ENCODE data around the gene APC2.
A peak's percentile ranks its signal among the peaks of the same experiment; 100 is the strongest.

The APC2 gene

DNA sequence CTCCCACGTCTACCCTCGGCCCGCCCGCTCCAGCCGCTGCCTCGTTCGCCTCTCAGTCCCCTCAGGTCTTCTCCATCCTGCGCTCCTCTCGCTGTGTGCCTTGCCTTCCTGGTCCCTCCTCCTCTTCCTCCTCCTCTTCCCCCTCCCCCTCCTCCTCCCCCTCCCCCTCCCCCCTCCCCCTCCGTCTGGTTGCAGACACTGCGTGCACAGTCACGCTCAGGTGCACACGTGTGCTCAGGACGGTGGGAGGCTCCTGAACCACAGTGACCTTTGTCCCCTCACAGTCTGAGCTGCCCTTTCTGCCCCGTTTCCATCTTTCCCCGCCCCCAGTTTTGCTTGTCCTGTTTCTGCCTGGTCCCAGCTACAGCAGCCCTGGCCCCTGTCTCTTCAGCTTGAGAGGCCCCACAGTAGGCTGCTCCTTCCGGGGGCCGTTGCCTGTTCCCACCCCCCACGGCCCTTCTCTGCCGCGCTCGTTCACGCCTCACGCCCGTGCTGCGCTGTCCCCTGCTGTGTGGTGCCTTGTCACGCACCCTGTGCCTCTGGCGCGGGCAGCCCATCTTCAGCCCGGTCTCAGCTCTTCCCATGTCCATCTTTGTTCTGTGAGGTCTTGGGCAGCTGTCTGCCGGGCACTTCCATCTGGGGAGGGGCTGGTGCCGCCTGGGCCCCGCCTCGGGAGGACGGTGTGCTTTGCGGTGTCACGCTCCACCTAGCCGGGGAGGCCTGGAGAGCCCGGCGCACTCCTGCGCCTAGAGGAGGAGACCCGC is 25.5 kb upstream of the APC2 start:
- no CpG with 5 or more reads among the region's 42 CpGs for WGBS (ENCODE audit: extremely low coverage, insufficient coverage, insufficient read length)

DNA sequence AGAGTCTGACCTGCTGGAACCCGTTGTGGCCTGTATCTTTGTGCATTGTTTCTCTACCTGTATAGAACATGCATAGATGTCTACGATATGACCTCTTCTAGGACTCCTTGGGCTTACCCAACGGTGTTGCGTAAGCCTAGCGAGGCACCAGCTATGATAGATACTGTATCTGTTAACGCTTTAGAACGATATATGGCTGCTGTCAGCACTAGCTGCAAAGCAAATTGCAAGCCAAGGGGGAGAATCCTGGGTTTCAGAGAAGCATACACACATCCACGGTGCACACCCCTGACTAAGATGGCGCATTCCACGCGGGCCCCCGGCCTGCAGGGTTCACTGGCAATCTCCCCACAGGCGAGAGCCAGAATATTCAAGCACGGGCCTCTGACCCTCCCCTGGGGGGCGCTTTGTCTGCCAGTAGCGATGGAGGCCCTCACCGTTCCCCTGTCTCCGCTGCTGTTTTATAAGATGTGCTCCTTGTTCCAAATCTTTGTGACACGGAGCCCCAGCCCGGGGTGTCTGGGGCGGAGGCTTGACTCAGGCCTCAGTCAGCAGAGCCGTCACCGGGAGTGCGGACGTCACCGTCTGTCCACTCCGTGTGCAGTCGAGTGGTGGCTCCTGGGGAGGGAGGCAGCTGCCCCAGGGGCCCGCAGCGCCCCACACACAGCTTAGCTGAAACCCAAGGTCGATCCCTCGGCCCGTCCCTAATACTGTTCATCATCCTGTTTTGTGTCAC is 24.7 kb upstream of the APC2 start:
- H3K4me3 ChIP-seq (ENCODE audit: low read depth, low read length), result no peak overlapping the region
- no peak overlapping the region for H2BK5ac ChIP-seq (ENCODE audit: low read depth, low read length, poor library complexity)
- peak overlapping the region; percentile 2 for H3K27ac ChIP-seq (ENCODE audit: low read depth, low read length)
- H2BK12ac ChIP-seq (ENCODE audit: low read length), result no peak overlapping the region
- no peaks in the 10 kb centered on the region for H3K79me1 ChIP-seq (ENCODE audit: low read length)
- peaks cover 85 to 90% of the 10 kb centered on the region in 2 experiments for H3K36me3 ChIP-seq (ENCODE audit: control insufficient read depth in 1 of 2, insufficient read depth in 2 of 2, low read length in 2 of 2)
- H3K4ac ChIP-seq (ENCODE audit: low read depth, low read length), result no peak overlapping the region
- no peak overlapping the region for H4K12ac ChIP-seq (ENCODE audit: low read depth, low read length)
- peaks cover 9 to 14% of the 10 kb centered on the region in 2 experiments for H3K4me1 ChIP-seq (ENCODE audit: control insufficient read depth in 1 of 2, insufficient read depth in 2 of 2, low read length in 2 of 2)
- H3K79me2 ChIP-seq (ENCODE audit: control insufficient read depth, insufficient read depth, low read length, poor library complexity), result no peaks in the 10 kb centered on the region
- H3K23ac ChIP-seq (ENCODE audit: low read length), result no peak overlapping the region
- H2AFZ ChIP-seq (ENCODE audit: insufficient read depth, low read length, poor library complexity), result no peak overlapping the region
- H3K27me3 ChIP-seq (ENCODE audit: insufficient read depth, low read length), result no peaks in the 10 kb centered on the region
- WGBS (ENCODE audit: extremely low coverage, insufficient coverage, insufficient read length), result no CpG with 5 or more reads among the region's 33 CpGs
- H4K8ac ChIP-seq (ENCODE audit: low read depth, low read length), result no peak overlapping the region
- peaks cover 2% of the 10 kb centered on the region for H3K9me3 ChIP-seq (ENCODE audit: insufficient read depth, low read depth, low read length)
- no peak for DNase-seq
- H3K9ac ChIP-seq (ENCODE audit: low read length), result no peak overlapping the region
- H3K14ac ChIP-seq (ENCODE audit: low read length), result no peak overlapping the region
- H4K91ac ChIP-seq (ENCODE audit: low read depth, low read length), result no peak overlapping the region
- no peak overlapping the region for H2AK5ac ChIP-seq (ENCODE audit: low read length)
- no peak overlapping the region for H2BK120ac ChIP-seq (ENCODE audit: insufficient read depth, low read length, poor library complexity)
- H3K18ac ChIP-seq (ENCODE audit: low read length), result peak overlapping the region; percentile 16
- no peak overlapping the region for H3K4me2 ChIP-seq (ENCODE audit: low read length)

More for the DNA sequence above, 25.5 kb upstream of the APC2 start:
- Histone ChIP-seq H3K9me3 (ENCODE audit: insufficient read depth, low read depth, low read length) (peaks cover 2% of the 10 kb centered on the region), H3K27me3 (ENCODE audit: insufficient read depth, low read length) (no peaks in the 10 kb centered on the region), H3K18ac (ENCODE audit: low read length) (peak overlapping the region; percentile 45), H2BK5ac (ENCODE audit: low read depth, low read length, poor library complexity) (no peak overlapping the region), H2BK12ac (ENCODE audit: low read length) (no peak overlapping the region), H3K4me2 (ENCODE audit: low read length) (no peak overlapping the region), H3K36me3 (ENCODE audit: control insufficient read depth in 1 of 2, insufficient read depth in 2 of 2, low read length in 2 of 2) (peaks cover 84 to 88% of the 10 kb centered on the region in 2 experiments), H4K12ac (ENCODE audit: low read depth, low read length) (no peak overlapping the region), H2BK120ac (ENCODE audit: insufficient read depth, low read length, poor library complexity) (no peak overlapping the region), H4K8ac (ENCODE audit: low read depth, low read length) (no peak overlapping the region), H3K4me3 (ENCODE audit: low read depth, low read length) (no peak overlapping the region), H3K27ac (ENCODE audit: low read depth, low read length) (no peak overlapping the region), H3K9ac (ENCODE audit: low read length) (no peak overlapping the region), H3K14ac (ENCODE audit: low read length) (no peak overlapping the region), H4K91ac (ENCODE audit: low read depth, low read length) (no peak overlapping the region), H3K23ac (ENCODE audit: low read length) (no peak overlapping the region), H3K79me2 (ENCODE audit: control insufficient read depth, insufficient read depth, low read length, poor library complexity) (no peaks in the 10 kb centered on the region), H3K79me1 (ENCODE audit: low read length) (no peaks in the 10 kb centered on the region), H2AK5ac (ENCODE audit: low read length) (no peak overlapping the region), H3K4ac (ENCODE audit: low read depth, low read length) (peak overlapping the region; percentile 10), H2AFZ (ENCODE audit: insufficient read depth, low read length, poor library complexity) (no peak overlapping the region), H3K4me1 (ENCODE audit: control insufficient read depth in 1 of 2, insufficient read depth in 2 of 2, low read length in 2 of 2) (peaks cover 9 to 14% of the 10 kb centered on the region in 2 experiments)
- no peak for DNase-seq

DNA sequence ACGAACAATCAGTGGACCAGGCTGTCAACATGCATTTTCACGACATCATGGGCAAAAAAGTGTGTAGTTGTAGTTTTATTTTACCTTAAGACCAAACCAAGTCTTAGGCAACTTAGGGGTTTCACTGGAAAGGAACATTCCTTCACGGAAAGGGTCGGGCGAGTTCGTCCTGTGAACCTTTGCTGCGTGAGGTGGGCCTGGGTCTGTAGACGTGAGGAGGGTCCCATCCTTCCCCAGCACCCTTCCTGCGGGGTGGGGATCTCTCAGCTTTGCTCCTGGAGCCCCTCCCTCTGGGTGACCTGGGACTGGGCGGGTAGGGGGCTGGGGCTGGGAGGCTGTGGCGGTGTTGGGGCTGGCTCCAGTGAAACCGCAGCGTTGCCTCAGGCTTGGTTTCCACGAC is 24.0 kb upstream of the APC2 start:
- no peaks in the 10 kb centered on the region for H3K79me2 ChIP-seq (ENCODE audit: control insufficient read depth, insufficient read depth, low read length, poor library complexity)
- H2AK5ac ChIP-seq (ENCODE audit: low read length), result no peak overlapping the region
- peaks cover 2% of the 10 kb centered on the region for H3K9me3 ChIP-seq (ENCODE audit: insufficient read depth, low read depth, low read length)
- H3K4me1 ChIP-seq (ENCODE audit: control insufficient read depth in 1 of 2, insufficient read depth in 2 of 2, low read length in 2 of 2), result peaks cover 9 to 14% of the 10 kb centered on the region in 2 experiments
- H2BK120ac ChIP-seq (ENCODE audit: insufficient read depth, low read length, poor library complexity), result no peak overlapping the region
- H3K14ac ChIP-seq (ENCODE audit: low read length), result no peak overlapping the region
- H2AFZ ChIP-seq (ENCODE audit: insufficient read depth, low read length, poor library complexity), result no peak overlapping the region
- no peaks in the 10 kb centered on the region for H3K79me1 ChIP-seq (ENCODE audit: low read length)
- DNase-seq, result no peak
- peak overlapping the region; percentile 2 for H3K27ac ChIP-seq (ENCODE audit: low read depth, low read length)
- peaks cover 82 to 87% of the 10 kb centered on the region in 2 experiments for H3K36me3 ChIP-seq (ENCODE audit: control insufficient read depth in 1 of 2, insufficient read depth in 2 of 2, low read length in 2 of 2)
- no peak overlapping the region for H2BK12ac ChIP-seq (ENCODE audit: low read length)
- H3K23ac ChIP-seq (ENCODE audit: low read length), result no peak overlapping the region
- no peak overlapping the region for H3K18ac ChIP-seq (ENCODE audit: low read length)
- no peak overlapping the region for H3K4me3 ChIP-seq (ENCODE audit: low read depth, low read length)
- no peak overlapping the region for H2BK5ac ChIP-seq (ENCODE audit: low read depth, low read length, poor library complexity)
- H4K91ac ChIP-seq (ENCODE audit: low read depth, low read length), result no peak overlapping the region
- no peak overlapping the region for H4K8ac ChIP-seq (ENCODE audit: low read depth, low read length)
- no peak overlapping the region for H3K9ac ChIP-seq (ENCODE audit: low read length)
- no peak overlapping the region for H4K12ac ChIP-seq (ENCODE audit: low read depth, low read length)
- H3K27me3 ChIP-seq (ENCODE audit: insufficient read depth, low read length), result no peaks in the 10 kb centered on the region
- no CpG with 5 or more reads among the region's 14 CpGs for WGBS (ENCODE audit: extremely low coverage, insufficient coverage, insufficient read length)
- H3K4ac ChIP-seq (ENCODE audit: low read depth, low read length), result no peak overlapping the region
- peak overlapping the region; percentile 24 for H3K4me2 ChIP-seq (ENCODE audit: low read length)

DNA sequence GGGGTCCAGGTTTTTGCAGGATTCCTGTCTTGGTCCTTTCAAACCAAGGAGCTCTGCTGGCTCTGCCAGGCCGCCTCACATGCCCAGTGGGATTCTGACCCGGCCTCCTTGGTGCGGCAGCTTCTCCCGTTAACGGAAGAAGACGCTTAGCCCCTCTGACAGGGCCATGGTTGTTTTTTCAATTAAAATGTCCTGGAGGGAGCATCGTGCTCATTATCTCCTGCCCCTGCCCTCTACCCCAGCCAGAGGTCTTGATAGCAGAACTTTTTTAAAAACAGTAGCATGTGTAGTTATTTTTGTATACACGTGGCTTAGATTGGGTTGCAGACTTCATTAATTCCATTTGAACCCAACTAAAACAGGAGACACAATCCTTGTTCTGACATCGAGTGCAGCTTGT is 23.2 kb upstream of the APC2 start:
- Histone ChIP-seq H3K23ac (ENCODE audit: low read length) (no peak overlapping the region), H3K9ac (ENCODE audit: low read length) (no peak overlapping the region), H2AK5ac (ENCODE audit: low read length) (no peak overlapping the region), H3K4me2 (ENCODE audit: low read length) (no peak overlapping the region), H3K4me3 (ENCODE audit: low read depth, low read length) (no peak overlapping the region), H4K12ac (ENCODE audit: low read depth, low read length) (no peak overlapping the region), H3K27me3 (ENCODE audit: insufficient read depth, low read length) (no peaks in the 10 kb centered on the region), H2AFZ (ENCODE audit: insufficient read depth, low read length, poor library complexity) (no peak overlapping the region), H3K9me3 (ENCODE audit: insufficient read depth, low read depth, low read length) (peaks cover 2% of the 10 kb centered on the region), H3K36me3 (ENCODE audit: control insufficient read depth in 1 of 2, insufficient read depth in 2 of 2, low read length in 2 of 2) (peaks cover 79 to 83% of the 10 kb centered on the region in 2 experiments), H3K14ac (ENCODE audit: low read length) (no peak overlapping the region), H2BK5ac (ENCODE audit: low read depth, low read length, poor library complexity) (no peak overlapping the region), H3K4ac (ENCODE audit: low read depth, low read length) (no peak overlapping the region), H2BK120ac (ENCODE audit: insufficient read depth, low read length, poor library complexity) (no peak overlapping the region), H2BK12ac (ENCODE audit: low read length) (no peak overlapping the region), H3K18ac (ENCODE audit: low read length) (no peak overlapping the region), H3K4me1 (ENCODE audit: control insufficient read depth in 1 of 2, insufficient read depth in 2 of 2, low read length in 2 of 2) (peaks cover 9 to 14% of the 10 kb centered on the region in 2 experiments), H3K27ac (ENCODE audit: low read depth, low read length) (no peak overlapping the region), H4K8ac (ENCODE audit: low read depth, low read length) (no peak overlapping the region), H3K79me2 (ENCODE audit: control insufficient read depth, insufficient read depth, low read length, poor library complexity) (no peaks in the 10 kb centered on the region), H4K91ac (ENCODE audit: low read depth, low read length) (no peak overlapping the region), H3K79me1 (ENCODE audit: low read length) (no peaks in the 10 kb centered on the region)
- no peak for DNase-seq
- WGBS (ENCODE audit: extremely low coverage, insufficient coverage, insufficient read length), result no CpG with 5 or more reads among the region's 9 CpGs

All from trophoblast cell (in vitro differentiated cells and primary cell).